Chondrocyte (in vitro differentiated cells): ENCODE results near the gene SEC61B. TPM values are rescaled to one million over a fixed set of nuclear protein-coding genes. Genes with fewer than 3 reads are reported as not detected.

Experiments used
- DNase-seq: peaks from one replicate; pipeline ENCODE4 v3.0.0; 2021; ENCODE audit warnings: mixed read lengths, low spot score
- H3K27ac Mint-ChIP-seq: one replicate; pipeline ENCODE4 v1.8.0; 2021; ENCODE audit warnings: mild to moderate bottlenecking, moderate library complexity, mixed read lengths; ENCODE audit not compliant: unreplicated experiment
- H3K27me3 Mint-ChIP-seq: 2 replicates; pipeline ENCODE4 v1.8.0; 2021; ENCODE audit warnings: low read depth, mixed read lengths
- H3K36me3 Mint-ChIP-seq: 2 replicates; pipeline ENCODE4 v1.8.0; 2021; ENCODE audit warnings: low read depth, mixed read lengths
- H3K4me1 Mint-ChIP-seq: 2 replicates; pipeline ENCODE4 v1.8.0; 2021; ENCODE audit warnings: low read depth, mild to moderate bottlenecking, mixed read lengths
- H3K4me3 Mint-ChIP-seq: one replicate; pipeline ENCODE4 v1.8.0; 2021; ENCODE audit warnings: mild to moderate bottlenecking, moderate library complexity, mixed read lengths; ENCODE audit not compliant: unreplicated experiment
- H3K9me3 Mint-ChIP-seq: 2 replicates; pipeline ENCODE4 v1.8.0; 2021; ENCODE audit warnings: low read depth, mixed read lengths
- total RNA-seq: library from RNA; stranded (reverse); gene quantifications from 3 replicates; pipeline ENCODE4 v1.2.1, GENCODE V29; 2021
- TF ChIP-seq, protein P1 (sequence below): fragments of 200-600 bp; sonication (generic); IDR thresholded peaks from 2 replicates; pipeline ENCODE4 v1.5.0; 2021; ENCODE audit warnings: antibody characterized with exemption, mild to moderate bottlenecking, moderate library complexity

The SEC61B gene
- total RNA-seq, 1 donor from 2014 or later = 167 TPM

DNA sequence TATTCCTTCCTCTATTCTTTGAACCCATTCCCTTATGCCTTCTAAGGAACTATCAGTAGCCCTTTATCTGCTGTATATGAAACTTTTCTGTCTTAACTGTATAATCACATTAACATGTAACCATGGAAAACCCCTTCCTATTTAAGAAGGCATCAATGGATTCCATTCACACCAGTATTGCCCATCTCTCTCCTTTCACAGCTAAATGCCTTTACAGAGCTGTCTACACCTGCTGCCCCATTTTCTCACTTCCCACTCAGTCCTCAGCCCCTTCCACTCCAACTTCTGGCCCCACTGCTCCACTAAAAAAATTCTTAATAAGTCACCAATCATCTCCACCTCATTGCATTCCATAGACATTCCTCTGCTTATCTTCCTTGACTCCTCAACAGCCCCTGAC is 50.8 kb downstream of the SEC61B start:
- Mint-ChIP-seq H3K4me1 (peaks cover 7% of the 10 kb centered on the region), H3K36me3 (peaks cover 6% of the 10 kb centered on the region), H3K27ac (no peak overlapping the region), H3K9me3 (peaks cover 6% of the 10 kb centered on the region), H3K4me3 (no peak overlapping the region), H3K27me3 (no peaks in the 10 kb centered on the region)
- DNase-seq = no peak
- TF ChIP-seq, protein P1, sequence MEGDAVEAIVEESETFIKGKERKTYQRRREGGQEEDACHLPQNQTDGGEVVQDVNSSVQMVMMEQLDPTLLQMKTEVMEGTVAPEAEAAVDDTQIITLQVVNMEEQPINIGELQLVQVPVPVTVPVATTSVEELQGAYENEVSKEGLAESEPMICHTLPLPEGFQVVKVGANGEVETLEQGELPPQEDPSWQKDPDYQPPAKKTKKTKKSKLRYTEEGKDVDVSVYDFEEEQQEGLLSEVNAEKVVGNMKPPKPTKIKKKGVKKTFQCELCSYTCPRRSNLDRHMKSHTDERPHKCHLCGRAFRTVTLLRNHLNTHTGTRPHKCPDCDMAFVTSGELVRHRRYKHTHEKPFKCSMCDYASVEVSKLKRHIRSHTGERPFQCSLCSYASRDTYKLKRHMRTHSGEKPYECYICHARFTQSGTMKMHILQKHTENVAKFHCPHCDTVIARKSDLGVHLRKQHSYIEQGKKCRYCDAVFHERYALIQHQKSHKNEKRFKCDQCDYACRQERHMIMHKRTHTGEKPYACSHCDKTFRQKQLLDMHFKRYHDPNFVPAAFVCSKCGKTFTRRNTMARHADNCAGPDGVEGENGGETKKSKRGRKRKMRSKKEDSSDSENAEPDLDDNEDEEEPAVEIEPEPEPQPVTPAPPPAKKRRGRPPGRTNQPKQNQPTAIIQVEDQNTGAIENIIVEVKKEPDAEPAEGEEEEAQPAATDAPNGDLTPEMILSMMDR = no peak

DNA sequence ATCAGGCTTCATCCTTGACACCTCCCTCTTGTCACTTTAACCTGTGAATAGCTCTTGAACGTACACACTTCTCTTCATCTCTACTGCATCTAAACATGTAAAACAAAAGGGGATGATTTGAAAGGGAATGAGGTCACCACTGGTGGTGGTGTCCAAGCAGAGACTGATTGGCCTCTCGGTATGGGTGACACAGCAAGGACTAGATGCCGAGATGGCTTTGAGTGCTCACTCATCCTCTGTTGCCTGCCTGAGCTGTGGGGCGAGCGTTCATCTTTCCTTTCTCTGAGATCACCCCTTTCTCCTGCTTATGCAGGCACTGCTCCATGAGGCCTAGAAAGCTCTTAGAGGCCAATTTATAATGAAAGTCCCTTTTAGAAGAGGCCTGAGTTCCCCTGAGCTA is 51.9 kb downstream of the SEC61B start:
- Mint-ChIP-seq H3K27me3 (no peaks in the 10 kb centered on the region), H3K4me1 (peaks cover 7% of the 10 kb centered on the region), H3K36me3 (peaks cover 6% of the 10 kb centered on the region), H3K9me3 (peaks cover 6% of the 10 kb centered on the region), H3K4me3 (no peak overlapping the region), H3K27ac (no peak overlapping the region)
- no peak for DNase-seq
- TF ChIP-seq, protein P1 = no peak

DNA sequence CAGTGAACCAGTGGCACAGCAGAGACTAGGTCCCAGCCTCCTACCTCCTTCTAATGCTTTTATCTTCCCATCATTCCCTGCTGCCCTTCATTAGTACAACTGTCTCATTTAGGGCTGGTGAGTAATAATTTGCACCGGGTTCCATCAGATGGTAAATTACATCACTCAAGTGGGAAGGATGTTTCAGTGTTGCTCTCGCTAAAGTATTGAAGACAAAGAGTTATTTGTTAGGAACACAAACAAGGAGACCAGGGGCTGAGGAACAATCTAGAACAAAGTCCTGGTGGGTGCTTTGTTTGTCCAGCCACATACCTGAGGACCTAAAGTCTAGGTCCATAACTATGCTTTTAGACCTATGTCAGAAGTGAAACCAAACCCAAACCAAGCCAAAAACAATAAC is 52.4 kb downstream of the SEC61B start:
- H3K27ac Mint-ChIP-seq = no peak overlapping the region
- TF ChIP-seq, protein P1 = no peak
- H3K4me3 Mint-ChIP-seq = no peak overlapping the region
- no peaks in the 10 kb centered on the region for H3K27me3 Mint-ChIP-seq
- peaks cover 6% of the 10 kb centered on the region for H3K36me3 Mint-ChIP-seq
- H3K9me3 Mint-ChIP-seq = peaks cover 6% of the 10 kb centered on the region
- DNase-seq = no peak
- H3K4me1 Mint-ChIP-seq = peaks cover 3% of the 10 kb centered on the region

Other genes starting within 250 kb of the SEC61B start
- 71.1 to 109 TPM (median 105 TPM) in 3 replicates for gene TGFBR1, start 117.2 kb upstream of the SEC61B start, total RNA-seq
- 32.2 to 34.3 TPM (median 33.9 TPM) in 3 replicates for gene ALG2, start 340 bp upstream of the SEC61B start, total RNA-seq